Kidney epithelial cell (primary cell): ENCODE data around the gene TPCN2. TPM values are rescaled to one million over a fixed set of nuclear protein-coding genes. Genes with fewer than 3 reads are reported as not detected.

Source experiments
- DNase-seq: peaks from one replicate; pipeline ENCODE4 v3.0.0-alpha.2; 2010; ENCODE audit warnings: low read depth
- H3K27me3 ChIP-seq: 2 replicates; pipeline ENCODE4 v1.6.0; 2011; ENCODE audit warnings: low read length; ENCODE audit not compliant: control insufficient read depth, insufficient read depth
- H3K36me3 ChIP-seq: 2 replicates; pipeline ENCODE4 v1.5.1; 2011; ENCODE audit warnings: low read length; ENCODE audit not compliant: control insufficient read depth, insufficient read depth
- H3K4me3 ChIP-seq: 2 replicates; pipeline ENCODE4 v1.5.1; 2011; ENCODE audit warnings: low read depth, mild to moderate bottlenecking, control low read depth, low read length
- CTCF ChIP-seq: IDR thresholded peaks from 2 replicates; pipeline ENCODE4 v1.5.1; 2011; ENCODE audit warnings: mild to moderate bottlenecking, moderate library complexity, low read length, control low read depth, inconsistent platforms; ENCODE audit not compliant: insufficient read depth, poor library complexity, severe bottlenecking
- total RNA-seq: library from RNA; depleted of rRNA; stranded (reverse); fragments of >200 nt; gene quantifications from 2 replicates; pipeline ENCODE4 v1.2.3, GENCODE V29; 2015

TPCN2 gene
- total RNA-seq, 1 donor from 2014 or later: 8.9 TPM

GRCh38 chr11:69173331-69173730, 124.6 kb downstream of the TPCN2 start:
- H3K4me3 ChIP-seq: no peak overlapping the region
- TF ChIP-seq CTCF: no peak
- DNase-seq: no peak
- H3K36me3 ChIP-seq: no peaks in the 10 kb centered on the region
- H3K27me3 ChIP-seq: peaks cover 2% of the 10 kb centered on the region

- Histone ChIP-seq H3K36me3 (no peaks in the 10 kb centered on the region), H3K4me3 (no peak overlapping the region), H3K27me3 (peaks cover 4% of the 10 kb centered on the region)
- TF ChIP-seq CTCF: no peak
- no peak for DNase-seq
These were observed 125.3 kb downstream of the TPCN2 start for GRCh38 chr11:69173925-69174581.

GRCh38 chr11:69174841-69175240, 126.1 kb downstream of the TPCN2 start:
- peaks cover 7% of the 10 kb centered on the region for H3K27me3 ChIP-seq

GRCh38 chr11:69178819-69179482, 130.2 kb downstream of the TPCN2 start:
- Histone ChIP-seq H3K36me3 (no peaks in the 10 kb centered on the region), H3K27me3 (peaks cover 7% of the 10 kb centered on the region), H3K4me3 (no peak overlapping the region)
- DNase-seq: no peak
- no peak for TF ChIP-seq CTCF

More at GRCh38 chr11:69174841-69175240, 126.1 kb downstream of the TPCN2 start:
- DNase-seq: no peak
- Histone ChIP-seq H3K36me3 (no peaks in the 10 kb centered on the region), H3K4me3 (no peak overlapping the region)
- TF ChIP-seq CTCF: no peak

- Histone ChIP-seq H3K27me3 (peaks cover 5% of the 10 kb centered on the region), H3K36me3 (no peaks in the 10 kb centered on the region), H3K4me3 (no peak overlapping the region)
- no peak for DNase-seq
- no peak for TF ChIP-seq CTCF
These were observed 131.5 kb downstream of the TPCN2 start for GRCh38 chr11:69180226-69180625.

- H3K36me3 ChIP-seq: no peaks in the 10 kb centered on the region
- H3K4me3 ChIP-seq: no peak overlapping the region
- no peak for TF ChIP-seq CTCF
- H3K27me3 ChIP-seq: peaks cover 5% of the 10 kb centered on the region
- no peak for DNase-seq
These were observed 132.0 kb downstream of the TPCN2 start for GRCh38 chr11:69180726-69181125.
